GM06990 (cell line): ENCODE results near the gene STIL.

ENCODE experiments used
- DNase-seq: peaks from one replicate; pipeline ENCODE4 v3.0.0-alpha.2; 2011; ENCODE audit not compliant: insufficient read length; ENCODE audit errors: extremely low read depth
- H3K27me3 ChIP-seq: replicated peaks from 2 replicates; pipeline ENCODE4 v1.6.0; 2011; ENCODE audit warnings: low read length; ENCODE audit not compliant: control insufficient read depth, insufficient read depth
- H3K36me3 ChIP-seq: 2 replicates; pipeline ENCODE4 v1.5.1; 2011; ENCODE audit warnings: low read length; ENCODE audit not compliant: control insufficient read depth, insufficient read depth
- H3K4me3 ChIP-seq: replicated peaks from 2 replicates; pipeline ENCODE4 v1.5.1; 2011; ENCODE audit warnings: low read depth, mild to moderate bottlenecking, control low read depth, low read length
- CTCF ChIP-seq: IDR thresholded peaks from 2 replicates; pipeline ENCODE4 v1.5.1; 2011; ENCODE audit warnings: low read length, control low read depth, mild to moderate bottlenecking, inconsistent platforms; ENCODE audit not compliant: insufficient read depth, poor library complexity, severe bottlenecking

Gene STIL

GRCh38 chr1:47313915-47314664 is at the start of gene STIL:
Gene STIL, minus strand, starts transcription at chr1:47314147. Its CDS starts 3,828 bp downstream, at chr1:47310319.
- no peak for TF ChIP-seq CTCF
- no peaks in the 10 kb centered on the region for H3K27me3 ChIP-seq
- peaks cover 2% of the 10 kb centered on the region for H3K36me3 ChIP-seq
- H3K4me3 ChIP-seq = peak within 1 kb of the TSS; percentile 96
- DNase-seq = peak; percentile 99

GRCh38 chr1:47362828-47363227 is 48.9 kb upstream of the STIL start:
- Histone ChIP-seq H3K4me3 (no peak overlapping the region), H3K27me3 (no peaks in the 10 kb centered on the region), H3K36me3 (no peaks in the 10 kb centered on the region)
- no peak for DNase-seq
- TF ChIP-seq CTCF = no peak

GRCh38 chr1:47361380-47361779 is 47.4 kb upstream of the STIL start:
- Histone ChIP-seq H3K4me3 (no peak overlapping the region), H3K36me3 (no peaks in the 10 kb centered on the region), H3K27me3 (no peaks in the 10 kb centered on the region)
- no peak for TF ChIP-seq CTCF
- DNase-seq = no peak

GRCh38 chr1:47351305-47351704 is 37.4 kb upstream of the STIL start:
- DNase-seq = peak; percentile 41
- Histone ChIP-seq H3K36me3 (peaks cover 2% of the 10 kb centered on the region; the same call in 1 of the 2 replicates), H3K4me3 (no peak overlapping the region), H3K27me3 (no peaks in the 10 kb centered on the region)
- no peak for TF ChIP-seq CTCF

- peaks cover 2% of the 10 kb centered on the region; the same call in 1 of the 2 replicates for H3K36me3 ChIP-seq
- DNase-seq = no peak
- no peak for TF ChIP-seq CTCF
- H3K4me3 ChIP-seq = no peak overlapping the region
- no peaks in the 10 kb centered on the region for H3K27me3 ChIP-seq
These were observed 34.3 kb upstream of the STIL start for GRCh38 chr1:47348246-47348645.
